ENCODE measurements around the gene PDCD10.

The PDCD10 gene

DNA sequence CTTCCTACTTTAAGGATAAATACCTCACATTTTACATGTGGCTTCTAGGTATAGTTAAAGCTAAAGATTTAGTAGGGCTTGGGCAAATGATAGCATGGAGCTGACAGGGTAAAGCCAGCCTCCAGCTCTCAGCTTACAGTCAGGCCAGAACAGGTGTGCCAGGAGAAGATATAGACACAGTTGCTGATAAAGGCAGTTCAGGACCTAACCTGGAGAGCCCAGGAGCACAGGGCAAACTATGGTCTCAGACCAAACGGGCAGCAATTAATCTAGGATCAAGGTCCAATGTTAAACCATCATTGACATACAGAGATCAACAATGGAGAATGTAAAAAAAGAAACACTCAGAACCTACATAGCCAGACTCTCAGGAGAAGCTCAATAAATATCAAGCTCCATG is 84.9 kb downstream of the PDCD10 start:
- Histone ChIP-seq H3K4me3 (ENCODE audit: insufficient read length, low read depth) (no peak overlapping the region), H3K9me3 (ENCODE audit: insufficient read depth, low read length) (no peaks in the 10 kb centered on the region), H3K4me1 (ENCODE audit: insufficient read depth, insufficient read length) (no peaks in the 10 kb centered on the region), H3K36me3 (ENCODE audit: insufficient read depth, insufficient read length, low read length) (no peaks in the 10 kb centered on the region), H3K9ac (ENCODE audit: insufficient read length, low read depth) (no peak overlapping the region), H3K27me3 (ENCODE audit: insufficient read depth, insufficient read length) (no peaks in the 10 kb centered on the region)
- TF ChIP-seq SUZ12 (IDR thresholded peaks at IDR 0.05; ENCODE audit: extremely low read depth, insufficient read depth, insufficient read length) (no peak), YY1 (IDR thresholded peaks at IDR 0.05; ENCODE audit: insufficient read depth, insufficient read length) (no peak), ZNF274 (IDR thresholded peaks at IDR 0.05; ENCODE audit: low read depth, low read length) (no peak)
- no peak for DNase-seq (ENCODE audit: low read depth, low spot score)

GRCh38 chr3:167644611-167645010 is 90.1 kb downstream of the PDCD10 start:
- no peak for DNase-seq (ENCODE audit: low read depth, low spot score)
- H3K36me3 ChIP-seq (ENCODE audit: insufficient read depth, insufficient read length, low read length): no peaks in the 10 kb centered on the region
- H3K4me1 ChIP-seq (ENCODE audit: insufficient read depth, insufficient read length): no peaks in the 10 kb centered on the region
- TF ChIP-seq YY1 (IDR thresholded peaks at IDR 0.05; ENCODE audit: insufficient read depth, insufficient read length) (no peak), ZNF274 (IDR thresholded peaks at IDR 0.05; ENCODE audit: low read depth, low read length) (no peak), SUZ12 (IDR thresholded peaks at IDR 0.05; ENCODE audit: extremely low read depth, insufficient read depth, insufficient read length) (no peak)
- H3K27me3 ChIP-seq (ENCODE audit: insufficient read depth, insufficient read length): no peaks in the 10 kb centered on the region
- H3K9ac ChIP-seq (ENCODE audit: insufficient read length, low read depth): no peak overlapping the region
- H3K9me3 ChIP-seq (ENCODE audit: insufficient read depth, low read length): no peaks in the 10 kb centered on the region
- no peak overlapping the region for H3K4me3 ChIP-seq (ENCODE audit: insufficient read length, low read depth)

Data from NT2/D1 (cell line).